ENCODE results near the gene NAV2. TPM values are rescaled to one million over a fixed set of nuclear protein-coding genes. Genes with fewer than 3 reads are reported as not detected.

NAV2 gene
- total RNA-seq, 2 experiments from 2014 or later = 0.26 to 0.67 TPM

- H3K4me1 Mint-ChIP-seq = no peaks in the 10 kb centered on the region
- H3K4me3 Mint-ChIP-seq = no peak overlapping the region
- CTCF ChIA-PET = no interaction called here
- ATAC-seq = no peak
- H3K36me3 Mint-ChIP-seq = no peaks in the 10 kb centered on the region
- H3K27ac Mint-ChIP-seq = no peak overlapping the region
- no peak for DNase-seq
- H3K9me3 Mint-ChIP-seq (ENCODE audit: low read depth) = no peaks in the 10 kb centered on the region
- peaks cover 5% of the 10 kb centered on the region for H3K27me3 Mint-ChIP-seq
These were observed 151.8 kb downstream of the NAV2 start for GRCh38 chr11:19864141-19865140.

DNA sequence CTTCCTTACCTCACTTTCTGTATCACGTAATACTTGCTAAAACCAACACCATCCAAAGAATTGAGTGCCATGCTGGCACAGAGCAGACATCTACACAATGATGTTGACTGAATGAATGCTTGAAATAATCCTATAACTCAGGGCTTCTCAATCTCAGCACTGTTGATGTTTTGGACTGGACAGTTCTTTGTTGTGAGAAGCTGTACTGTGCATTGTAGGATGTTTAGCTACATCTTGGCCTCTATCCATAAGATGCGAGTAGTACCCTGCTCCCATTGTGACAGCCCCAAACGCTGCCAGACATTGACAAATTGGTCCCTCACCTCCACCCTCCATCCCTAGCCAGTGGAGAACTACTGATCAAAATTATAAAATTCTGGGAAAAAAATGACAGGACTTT lies 153.4 kb downstream of the NAV2 start:
- no peak for ATAC-seq
- CTCF ChIA-PET = no interaction called here
- Mint-ChIP-seq H3K9me3 (ENCODE audit: low read depth) (no peaks in the 10 kb centered on the region), H3K4me3 (no peak overlapping the region), H3K4me1 (no peaks in the 10 kb centered on the region), H3K27ac (no peak overlapping the region), H3K27me3 (peaks cover 5% of the 10 kb centered on the region), H3K36me3 (no peaks in the 10 kb centered on the region)
- no peak for DNase-seq

GRCh38 chr11:19866521-19866920 lies 153.9 kb downstream of the NAV2 start:
- no peak overlapping the region for H3K4me3 Mint-ChIP-seq
- no peak for DNase-seq
- H3K27me3 Mint-ChIP-seq = peaks cover 5% of the 10 kb centered on the region
- H3K9me3 Mint-ChIP-seq (ENCODE audit: low read depth) = no peaks in the 10 kb centered on the region
- CTCF ChIA-PET = no interaction called here
- no peak overlapping the region for H3K27ac Mint-ChIP-seq
- no peaks in the 10 kb centered on the region for H3K4me1 Mint-ChIP-seq
- ATAC-seq = no peak
- no peaks in the 10 kb centered on the region for H3K36me3 Mint-ChIP-seq

- H3K9me3 Mint-ChIP-seq (ENCODE audit: low read depth) = no peaks in the 10 kb centered on the region
- no peaks in the 10 kb centered on the region for H3K36me3 Mint-ChIP-seq
- H3K27ac Mint-ChIP-seq = no peak overlapping the region
- H3K27me3 Mint-ChIP-seq = peaks cover 5% of the 10 kb centered on the region
- no peak overlapping the region for H3K4me3 Mint-ChIP-seq
- DNase-seq = no peak
- CTCF ChIA-PET = no interaction called here
- ATAC-seq = no peak
- no peaks in the 10 kb centered on the region for H3K4me1 Mint-ChIP-seq
These were observed 154.4 kb downstream of the NAV2 start for GRCh38 chr11:19867064-19867463.

GRCh38 chr11:19868281-19868821 lies 155.7 kb downstream of the NAV2 start:
- CTCF ChIA-PET = no interaction called here
- Mint-ChIP-seq H3K9me3 (ENCODE audit: low read depth) (no peaks in the 10 kb centered on the region), H3K36me3 (no peaks in the 10 kb centered on the region), H3K27ac (no peak overlapping the region), H3K4me1 (no peaks in the 10 kb centered on the region), H3K27me3 (peaks cover 5% of the 10 kb centered on the region), H3K4me3 (no peak overlapping the region)
- DNase-seq = no peak
- no peak for ATAC-seq

- no peaks in the 10 kb centered on the region for H3K36me3 Mint-ChIP-seq
- peaks cover 5% of the 10 kb centered on the region for H3K27me3 Mint-ChIP-seq
- H3K4me1 Mint-ChIP-seq = no peaks in the 10 kb centered on the region
- CTCF ChIA-PET = no interaction called here
- no peak for ATAC-seq
- H3K4me3 Mint-ChIP-seq = no peak overlapping the region
- DNase-seq = no peak
- no peaks in the 10 kb centered on the region for H3K9me3 Mint-ChIP-seq (ENCODE audit: low read depth)
- no peak overlapping the region for H3K27ac Mint-ChIP-seq
These were observed 156.2 kb downstream of the NAV2 start for GRCh38 chr11:19868871-19869270.

GRCh38 chr11:19869466-19869865 lies 156.8 kb downstream of the NAV2 start:
- Mint-ChIP-seq H3K36me3 (no peaks in the 10 kb centered on the region), H3K27ac (no peak overlapping the region), H3K4me3 (no peak overlapping the region), H3K27me3 (peaks cover 5% of the 10 kb centered on the region), H3K4me1 (no peaks in the 10 kb centered on the region), H3K9me3 (ENCODE audit: low read depth) (no peaks in the 10 kb centered on the region)
- no peak for DNase-seq
- no peak for ATAC-seq
- CTCF ChIA-PET = no interaction called here

- Mint-ChIP-seq H3K4me3 (no peak overlapping the region), H3K27me3 (peaks cover 5% of the 10 kb centered on the region), H3K36me3 (no peaks in the 10 kb centered on the region), H3K27ac (no peak overlapping the region), H3K9me3 (ENCODE audit: low read depth) (no peaks in the 10 kb centered on the region), H3K4me1 (no peaks in the 10 kb centered on the region)
- DNase-seq (no peak), ATAC-seq (no peak)
- CTCF ChIA-PET = no interaction called here
These were observed 157.4 kb downstream of the NAV2 start for GRCh38 chr11:19869946-19870589.

DNA sequence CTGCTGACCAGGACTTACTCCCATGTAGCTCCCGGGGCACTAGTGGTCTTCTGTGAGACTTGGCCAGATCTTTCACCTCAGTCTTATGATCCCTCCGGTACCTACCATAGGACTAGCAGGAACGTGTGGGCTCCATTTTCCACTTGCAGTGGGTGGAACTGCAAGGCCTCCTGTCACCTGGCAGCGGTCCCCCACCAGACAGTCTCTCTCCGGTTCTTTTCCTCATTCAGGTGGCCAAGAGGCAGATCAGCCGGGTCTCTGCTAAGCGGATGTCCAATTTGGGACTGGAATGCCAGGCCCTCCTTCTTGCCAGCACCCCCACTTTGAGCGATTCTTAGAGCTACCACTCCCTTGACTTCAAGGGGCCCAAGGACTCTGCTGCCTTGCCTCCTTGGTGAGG lies 158.9 kb downstream of the NAV2 start:
- Mint-ChIP-seq H3K27me3 (peaks cover 7% of the 10 kb centered on the region), H3K36me3 (no peaks in the 10 kb centered on the region), H3K4me1 (no peaks in the 10 kb centered on the region), H3K9me3 (ENCODE audit: low read depth) (no peaks in the 10 kb centered on the region), H3K27ac (no peak overlapping the region), H3K4me3 (no peak overlapping the region)
- no peak for ATAC-seq
- DNase-seq = no peak
- CTCF ChIA-PET = no interaction called here

- Mint-ChIP-seq H3K4me1 (no peaks in the 10 kb centered on the region), H3K27ac (no peak overlapping the region), H3K27me3 (peaks cover 4% of the 10 kb centered on the region), H3K4me3 (no peak overlapping the region), H3K9me3 (ENCODE audit: low read depth) (no peaks in the 10 kb centered on the region), H3K36me3 (no peaks in the 10 kb centered on the region)
- ATAC-seq = no peak
- no peak for DNase-seq
- CTCF ChIA-PET = no interaction called here
These were observed 160.0 kb downstream of the NAV2 start for GRCh38 chr11:19872512-19873145.

- ATAC-seq (no peak), DNase-seq (no peak)
- H3K27me3 Mint-ChIP-seq = peaks cover 2% of the 10 kb centered on the region
- H3K4me3 Mint-ChIP-seq = no peak overlapping the region
- no peaks in the 10 kb centered on the region for H3K4me1 Mint-ChIP-seq
- CTCF ChIA-PET = no interaction called here
- H3K9me3 Mint-ChIP-seq (ENCODE audit: low read depth) = no peaks in the 10 kb centered on the region
- no peak overlapping the region for H3K27ac Mint-ChIP-seq
- H3K36me3 Mint-ChIP-seq = no peaks in the 10 kb centered on the region
These were observed 161.1 kb downstream of the NAV2 start for GRCh38 chr11:19873730-19874129.

DNA sequence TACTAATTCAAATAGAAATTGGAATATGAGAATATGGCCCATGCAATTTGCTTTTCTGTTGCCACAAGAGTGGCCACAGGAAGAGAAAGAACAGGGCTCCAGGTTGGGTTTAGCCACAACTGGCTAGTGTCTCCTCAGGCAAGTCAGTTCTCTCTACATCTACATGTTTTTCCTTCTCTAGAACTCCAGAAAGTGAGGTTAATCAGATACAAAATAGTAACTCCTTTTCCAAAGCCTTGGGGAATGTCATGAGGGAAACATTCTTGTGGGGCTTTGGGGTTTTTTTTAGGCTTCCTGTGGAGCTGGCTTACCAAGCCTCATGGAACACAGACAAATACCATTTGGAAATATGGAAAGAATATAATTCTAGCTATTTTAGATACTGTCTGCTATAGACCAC lies 161.6 kb downstream of the NAV2 start:
- peaks cover 2% of the 10 kb centered on the region for H3K27me3 Mint-ChIP-seq
- CTCF ChIA-PET = no interaction called here

GRCh38 chr11:19876750-19877149 lies 164.1 kb downstream of the NAV2 start:
- DNase-seq (no peak), ATAC-seq (no peak)
- no peaks in the 10 kb centered on the region for H3K36me3 Mint-ChIP-seq
- no peak overlapping the region for H3K4me3 Mint-ChIP-seq
- H3K27ac Mint-ChIP-seq = no peak overlapping the region
- H3K27me3 Mint-ChIP-seq = peaks cover 2% of the 10 kb centered on the region
- CTCF ChIA-PET = interaction anchor here (0.6 kb wide), 1 partner anchor 662 kb away, joined by 5 read pairs; no protein-coding TSS in a partner anchor
- no peaks in the 10 kb centered on the region for H3K9me3 Mint-ChIP-seq (ENCODE audit: low read depth)
- no peaks in the 10 kb centered on the region for H3K4me1 Mint-ChIP-seq

More for the DNA sequence above, 161.6 kb downstream of the NAV2 start:
- DNase-seq = no peak
- H3K27ac Mint-ChIP-seq = no peak overlapping the region
- no peaks in the 10 kb centered on the region for H3K4me1 Mint-ChIP-seq
- no peaks in the 10 kb centered on the region for H3K9me3 Mint-ChIP-seq (ENCODE audit: low read depth)
- H3K36me3 Mint-ChIP-seq = no peaks in the 10 kb centered on the region
- H3K4me3 Mint-ChIP-seq = no peak overlapping the region
- no peak for ATAC-seq

Data from activated CD8-positive, alpha-beta memory T cell treated with anti-CD3 and anti-CD28 coated beads, Interleukin-2, amount 10 ng/mL, durations not matched to agents 7 days and 5 days (primary cell).